GM12878 (cell line): Measurements from ENCODE around the gene ADRB1. TPM values are rescaled to one million over a fixed set of nuclear protein-coding genes. Genes with fewer than 3 reads are reported as not detected.

Source experiments
- ATAC-seq: fragments of 200-7000 bp; cut with Tn5 transposase; 3 replicates; pipeline ENCODE4 v1.9.1; 2020; ENCODE audit warnings: mild to moderate bottlenecking, moderate library complexity
- BruUV-seq: library from RNA; stranded (reverse); fragments of 400-500 nt; replicated peaks from 2 replicates; lab custom pipeline; 2021; lab: Mats Ljungman, UMichigan
- CTCF ChIA-PET: fragments of 300-600 bp; sonication (Branson Sonifier 250); formaldehyde crosslinking; extraction: SDS; loops from one replicate; lab custom pipeline; 2021; ENCODE audit warnings: inconsistent platforms; lab: Yijun Ruan, JAX
- POLR2A ChIA-PET: fragments of 350-600 bp; formaldehyde crosslinking; extraction: SDS; loops from one replicate; lab custom pipeline; 2021; ENCODE audit warnings: inconsistent platforms; lab: Charles Lee
- RAD21 ChIA-PET: fragments of 300-600 bp; sonication (Branson Sonifier 250); formaldehyde crosslinking; loops from one replicate; lab custom pipeline; 2023; ENCODE audit warnings: antibody characterized with exemption; ENCODE audit not compliant: unreplicated experiment; lab: Charles Lee
- SMC1A ChIA-PET: fragments of 300-600 bp; sonication (Branson Sonifier 250); formaldehyde crosslinking; loops from one replicate; lab custom pipeline; 2023; ENCODE audit not compliant: unreplicated experiment, uncharacterized antibody; lab: Charles Lee
- DNase-seq: peaks from one replicate; pipeline ENCODE4 v3.0.0-alpha.2; 2011; ENCODE audit warnings: low read depth, low spot score
- FAIRE-seq: peaks from 3 replicates; lab custom pipeline; 2011; peaks lifted over from hg19 to GRCh38; lab: Jason Lieb, UNC
- H2AFZ ChIP-seq: 2 replicates; pipeline ENCODE4 v1.6.0; 2011; ENCODE audit warnings: low read depth, low read length, control low read depth; ENCODE audit not compliant: control insufficient read depth
- H3K27ac ChIP-seq: 2 replicates; pipeline ENCODE4 v1.5.1; 2011; ENCODE audit warnings: control low read depth; ENCODE audit not compliant: control insufficient read depth, insufficient read depth
- H3K27me3 ChIP-seq, 2 experiments: replicated peaks in 1 of 2; 2 replicates each; pipeline versions ENCODE4 v1.6.0 to v1.6.1; 2011; ENCODE audit warnings: low read length in 1 of 2; ENCODE audit not compliant: control insufficient read depth in 2 of 2, insufficient read depth in 2 of 2
- H3K36me3 ChIP-seq, 2 experiments: 2 replicates each; pipeline ENCODE4 v1.5.1; 2011; ENCODE audit warnings: low read length in 1 of 2; ENCODE audit not compliant: control insufficient read depth in 2 of 2, insufficient read depth in 2 of 2
- H3K4me1 ChIP-seq: 2 replicates; pipeline ENCODE4 v1.6.1; 2011; ENCODE audit warnings: mild to moderate bottlenecking, low read length, moderate library complexity, mixed read lengths; ENCODE audit not compliant: control insufficient read depth, insufficient read depth
- H3K4me2 ChIP-seq: 2 replicates; pipeline ENCODE4 v1.6.0; 2011; ENCODE audit warnings: control low read depth; ENCODE audit not compliant: control insufficient read depth, insufficient read depth
- H3K4me3 ChIP-seq: fragments of 200-600 bp; sonication (generic); 2 replicates; pipeline ENCODE4 v1.5.1; 2016
- H3K79me2 ChIP-seq: 2 replicates; pipeline ENCODE4 v1.6.0; 2011; ENCODE audit warnings: low read length; ENCODE audit not compliant: control insufficient read depth, insufficient read depth
- H3K9ac ChIP-seq: 2 replicates; pipeline ENCODE4 v1.8.0; 2011; ENCODE audit warnings: low read length, control low read depth, mixed read lengths; ENCODE audit not compliant: control insufficient read depth, insufficient read depth
- H3K9me3 ChIP-seq: replicated peaks from 3 replicates; pipeline ENCODE4 v1.5.1; 2011; ENCODE audit warnings: mild to moderate bottlenecking, low read length; ENCODE audit not compliant: control insufficient read depth, insufficient read depth
- H4K20me1 ChIP-seq: 2 replicates; pipeline ENCODE4 v1.6.0; 2011; ENCODE audit not compliant: control insufficient read depth, insufficient read depth
- BMI1 ChIP-seq: fragments of 450-650 bp; IDR thresholded peaks from 2 replicates; pipeline ENCODE4 v1.6.1; 2016; ENCODE audit warnings: mild to moderate bottlenecking, moderate library complexity, borderline replicate concordance
- IRF4 ChIP-seq: IDR thresholded peaks from 2 replicates; pipeline ENCODE4 v1.6.1; 2011; ENCODE audit warnings: low read depth, low read length
- KDM1A ChIP-seq: fragments of 200-600 bp; sonication (generic); IDR thresholded peaks from 2 replicates; pipeline ENCODE4 v1.6.1; 2016; ENCODE audit warnings: borderline replicate concordance
- KLF5 ChIP-seq: fragments of 450-650 bp; IDR thresholded peaks from 2 replicates; pipeline ENCODE4 v1.6.1; 2014; ENCODE audit warnings: mild to moderate bottlenecking; ENCODE audit not compliant: partially characterized antibody
- LARP7 ChIP-seq: fragments of 450-650 bp; IDR thresholded peaks from 2 replicates; pipeline ENCODE4 v1.6.1; 2017; ENCODE audit warnings: mild to moderate bottlenecking
- MEF2A ChIP-seq: IDR thresholded peaks from 2 replicates; pipeline ENCODE4 v1.6.1; 2011; ENCODE audit warnings: low read depth, mild to moderate bottlenecking, low read length, moderate library complexity; ENCODE audit not compliant: insufficient read depth
- NFIC ChIP-seq: IDR thresholded peaks from 2 replicates; pipeline ENCODE4 v1.6.1; 2012; ENCODE audit warnings: low read depth, mild to moderate bottlenecking, inconsistent platforms, low read length, moderate library complexity
- NFYB ChIP-seq: IDR thresholded peaks from 2 replicates; pipeline ENCODE4 v1.6.1; 2011; ENCODE audit warnings: low read depth, mild to moderate bottlenecking, low read length, improper control_type of control experiment, moderate library complexity; ENCODE audit not compliant: insufficient read depth
- NR2C2 ChIP-seq: IDR thresholded peaks from 2 replicates; pipeline ENCODE4 v1.6.1; 2011; ENCODE audit warnings: borderline replicate concordance, low read depth; ENCODE audit not compliant: control insufficient read depth, insufficient read length
- RELA ChIP-seq: fragments of 450-650 bp; IDR thresholded peaks from 2 replicates; pipeline ENCODE4 v1.8.0; 2014; ENCODE audit warnings: borderline replicate concordance; ENCODE audit not compliant: partially characterized antibody
- SMC3 ChIP-seq: IDR thresholded peaks from 2 replicates; pipeline ENCODE4 v1.6.1; 2011; ENCODE audit warnings: low read length, improper control_type of control experiment, borderline replicate concordance
- STAT3 ChIP-seq: IDR thresholded peaks from 2 replicates; pipeline ENCODE4 v1.6.1; 2011; ENCODE audit warnings: low read depth, low read length, improper control_type of control experiment
- SUZ12 ChIP-seq: fragments of 200-600 bp; sonication (generic); IDR thresholded peaks from one replicate; pipeline ENCODE4 v1.6.1; 2018; ENCODE audit warnings: antibody characterized with exemption, mild to moderate bottlenecking; ENCODE audit not compliant: unreplicated experiment
- YBX1 ChIP-seq: fragments of 450-650 bp; IDR thresholded peaks from 2 replicates; pipeline ENCODE4 v1.6.1; 2016; ENCODE audit warnings: antibody characterized with exemption
- ZNF274 ChIP-seq: IDR thresholded peaks from one replicate; pipeline ENCODE4 v1.8.0; 2011; ENCODE audit not compliant: insufficient read length, insufficient read depth
- ZSCAN29 ChIP-seq: fragments of 450-650 bp; IDR thresholded peaks from 2 replicates; pipeline ENCODE4 v1.6.1; 2017; ENCODE audit warnings: mild to moderate bottlenecking, moderate library complexity
- WGBS: methylation state at CpG from one replicate; pipeline ENCODE4 v1.1.6; 2016; ENCODE audit warnings: low lambda C conversion rate; ENCODE audit not compliant: insufficient replicate concordance, insufficient coverage; ENCODE audit errors: missing lambda C conversion rate; 5-methylcytosine and 5-hydroxymethylcytosine counted together
- in situ Hi-C: fragments of 300-500 bp; cut with MboI; formaldehyde crosslinking; loops from 9 replicates; pipeline ENCODE4 v1.14.3; 2018; ENCODE audit warnings: mixed read lengths
- intact Hi-C: fragments of 100-400 bp; cut with micrococcal nuclease; formaldehyde crosslinking; loops from one replicate; pipeline ENCODE4 v1.14.2; 2022; ENCODE audit not compliant: unreplicated experiment
- polyA plus RNA-seq, 11 experiments: library from polyadenylated mRNA; depleted of rRNA in 4 of 11; unstranded in 6 of 11; stranded (reverse) in 5 of 11; fragments of >200 nt; fragmentation: Nextera tagmentation in 4 of 11; fragmentation: Illumina TruSeq in 1 of 11; extraction: Ambion mirVana in 4 of 11; extraction: Trizol in 1 of 11; gene quantifications; 1 replicate in 1 of 11; 2 replicates in 10 of 11; pipeline versions ENCODE4 v1.2.1 to v1.2.3, GENCODE V29; 2011 to 2016; ENCODE audit warnings: inconsistent platforms in 2 of 11, missing spikeins in 2 of 11, low read depth in 1 of 11
- total RNA-seq, 4 experiments: library from RNA; depleted of rRNA in 3 of 4; stranded (reverse); fragments of >200 nt in 3 of 4; fragmentation: Illumina TruSeq in 1 of 4; extraction: Trizol in 1 of 4; gene quantifications; 2 replicates each; pipeline versions ENCODE4 v1.2.1 to v1.2.3, GENCODE V29; 2013 to 2021
- TF ChIP-seq, protein P1 (sequence below), 3 experiments: IDR thresholded peaks in 2 of 3; conservative IDR thresholded peaks in 1 of 3; 2 replicates each; pipeline ENCODE4 v1.5.1; 2011; ENCODE audit warnings: low read depth in 3 of 3, low read length in 3 of 3, mild to moderate bottlenecking in 3 of 3, control low read depth in 2 of 3, moderate library complexity in 2 of 3, inconsistent platforms in 1 of 3, mixed read lengths in 1 of 3; ENCODE audit not compliant: control insufficient read depth in 2 of 3, insufficient read depth in 1 of 3; ENCODE audit errors: extremely low read depth in 1 of 3
- TF ChIP-seq, protein P2 (sequence below): IDR thresholded peaks from 2 replicates; pipeline ENCODE4 v1.6.1; 2012; ENCODE audit warnings: low read length, inconsistent platforms
- TF ChIP-seq, protein P3 (sequence below): fragments of 450-650 bp; IDR thresholded peaks from 2 replicates; pipeline ENCODE4 v1.6.1; 2017; ENCODE audit warnings: antibody characterized with exemption, mild to moderate bottlenecking, moderate library complexity

ADRB1 gene
- total and polyA plus RNA-seq, 10 of the 15 experiments (the other 5 are each of a cell fraction or from before 2014, with no cell fraction given): 0.26 to 4.5 (median 1.1) TPM

DNA sequence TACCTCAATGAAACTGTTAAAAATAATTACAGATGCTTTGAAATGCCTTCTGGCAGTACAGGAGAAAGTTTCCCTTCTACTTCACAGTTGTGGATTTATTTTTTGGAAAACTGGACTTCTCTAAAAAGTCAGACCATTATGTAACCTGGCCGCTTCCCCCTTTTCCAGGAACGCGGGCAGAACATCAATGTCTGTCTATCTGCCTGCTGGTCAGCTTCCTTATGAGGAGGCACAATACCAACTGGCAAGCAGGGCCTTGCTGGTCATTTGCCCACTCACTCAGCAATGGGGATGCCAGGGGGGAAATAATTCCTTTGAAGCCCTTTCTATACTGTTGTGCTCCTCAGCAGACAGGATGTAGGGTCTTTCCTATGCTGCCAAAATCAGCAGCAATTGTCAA, 22.5 kb upstream of the ADRB1 start:
- H3K9me3 ChIP-seq: no peaks in the 10 kb centered on the region
- no peak overlapping the region for H2AFZ ChIP-seq
- no peak overlapping the region for H3K27ac ChIP-seq
- peaks cover 22% of the 10 kb centered on the region for H3K4me1 ChIP-seq
- ChIA-PET SMC1A (interaction anchor here (0.8 to 2.9 kb wide), 8 partner anchors 9 to 80 kb away, joined by 3 to 10 read pairs (median 3); no protein-coding TSS in a partner anchor), RAD21 (no interaction called here), CTCF (interaction anchor here (0.7 to 1.7 kb wide), 2 partner anchors 10 to 82 kb away, joined by 3 to 5 read pairs; no protein-coding TSS in a partner anchor)
- intact Hi-C loops (no loop called here), in situ Hi-C loops (no loop called here)
- 93% methylated on average over 3 of the region's 3 CpGs for WGBS
- H3K4me3 ChIP-seq: no peak overlapping the region
- H3K36me3 ChIP-seq: no peaks in the 10 kb centered on the region
- H3K79me2 ChIP-seq: no peaks in the 10 kb centered on the region
- ATAC-seq: no peak
- no peak for FAIRE-seq
- no TSS peak for BruUV-seq
- no peaks in the 10 kb centered on the region for H4K20me1 ChIP-seq
- TF ChIP-seq NR2C2 (no peak), YBX1 (no peak), KLF5 (no peak), BMI1 (no peak), KDM1A (no peak), STAT3 (no peak), IRF4 (no peak), MEF2A (no peak), ZNF274 (no peak), LARP7 (no peak), NFIC (no peak), ZSCAN29 (no peak), NFYB (no peak), SMC3 (no peak), SUZ12 (no peak), RELA (no peak)
- TF ChIP-seq, protein P1, sequence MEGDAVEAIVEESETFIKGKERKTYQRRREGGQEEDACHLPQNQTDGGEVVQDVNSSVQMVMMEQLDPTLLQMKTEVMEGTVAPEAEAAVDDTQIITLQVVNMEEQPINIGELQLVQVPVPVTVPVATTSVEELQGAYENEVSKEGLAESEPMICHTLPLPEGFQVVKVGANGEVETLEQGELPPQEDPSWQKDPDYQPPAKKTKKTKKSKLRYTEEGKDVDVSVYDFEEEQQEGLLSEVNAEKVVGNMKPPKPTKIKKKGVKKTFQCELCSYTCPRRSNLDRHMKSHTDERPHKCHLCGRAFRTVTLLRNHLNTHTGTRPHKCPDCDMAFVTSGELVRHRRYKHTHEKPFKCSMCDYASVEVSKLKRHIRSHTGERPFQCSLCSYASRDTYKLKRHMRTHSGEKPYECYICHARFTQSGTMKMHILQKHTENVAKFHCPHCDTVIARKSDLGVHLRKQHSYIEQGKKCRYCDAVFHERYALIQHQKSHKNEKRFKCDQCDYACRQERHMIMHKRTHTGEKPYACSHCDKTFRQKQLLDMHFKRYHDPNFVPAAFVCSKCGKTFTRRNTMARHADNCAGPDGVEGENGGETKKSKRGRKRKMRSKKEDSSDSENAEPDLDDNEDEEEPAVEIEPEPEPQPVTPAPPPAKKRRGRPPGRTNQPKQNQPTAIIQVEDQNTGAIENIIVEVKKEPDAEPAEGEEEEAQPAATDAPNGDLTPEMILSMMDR (IDR thresholded peaks at IDR 0.05 in 2 of 3, conservative IDR thresholded peaks at IDR 0.05 in 1 of 3; ENCODE audit: control insufficient read depth in 2 of 3, extremely low read depth in 1 of 3, insufficient read depth in 1 of 3, low read depth in 3 of 3, low read length in 3 of 3): no peak
- TF ChIP-seq, protein P2, sequence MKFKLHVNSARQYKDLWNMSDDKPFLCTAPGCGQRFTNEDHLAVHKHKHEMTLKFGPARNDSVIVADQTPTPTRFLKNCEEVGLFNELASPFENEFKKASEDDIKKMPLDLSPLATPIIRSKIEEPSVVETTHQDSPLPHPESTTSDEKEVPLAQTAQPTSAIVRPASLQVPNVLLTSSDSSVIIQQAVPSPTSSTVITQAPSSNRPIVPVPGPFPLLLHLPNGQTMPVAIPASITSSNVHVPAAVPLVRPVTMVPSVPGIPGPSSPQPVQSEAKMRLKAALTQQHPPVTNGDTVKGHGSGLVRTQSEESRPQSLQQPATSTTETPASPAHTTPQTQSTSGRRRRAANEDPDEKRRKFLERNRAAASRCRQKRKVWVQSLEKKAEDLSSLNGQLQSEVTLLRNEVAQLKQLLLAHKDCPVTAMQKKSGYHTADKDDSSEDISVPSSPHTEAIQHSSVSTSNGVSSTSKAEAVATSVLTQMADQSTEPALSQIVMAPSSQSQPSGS: no peak
- TF ChIP-seq, protein P3, sequence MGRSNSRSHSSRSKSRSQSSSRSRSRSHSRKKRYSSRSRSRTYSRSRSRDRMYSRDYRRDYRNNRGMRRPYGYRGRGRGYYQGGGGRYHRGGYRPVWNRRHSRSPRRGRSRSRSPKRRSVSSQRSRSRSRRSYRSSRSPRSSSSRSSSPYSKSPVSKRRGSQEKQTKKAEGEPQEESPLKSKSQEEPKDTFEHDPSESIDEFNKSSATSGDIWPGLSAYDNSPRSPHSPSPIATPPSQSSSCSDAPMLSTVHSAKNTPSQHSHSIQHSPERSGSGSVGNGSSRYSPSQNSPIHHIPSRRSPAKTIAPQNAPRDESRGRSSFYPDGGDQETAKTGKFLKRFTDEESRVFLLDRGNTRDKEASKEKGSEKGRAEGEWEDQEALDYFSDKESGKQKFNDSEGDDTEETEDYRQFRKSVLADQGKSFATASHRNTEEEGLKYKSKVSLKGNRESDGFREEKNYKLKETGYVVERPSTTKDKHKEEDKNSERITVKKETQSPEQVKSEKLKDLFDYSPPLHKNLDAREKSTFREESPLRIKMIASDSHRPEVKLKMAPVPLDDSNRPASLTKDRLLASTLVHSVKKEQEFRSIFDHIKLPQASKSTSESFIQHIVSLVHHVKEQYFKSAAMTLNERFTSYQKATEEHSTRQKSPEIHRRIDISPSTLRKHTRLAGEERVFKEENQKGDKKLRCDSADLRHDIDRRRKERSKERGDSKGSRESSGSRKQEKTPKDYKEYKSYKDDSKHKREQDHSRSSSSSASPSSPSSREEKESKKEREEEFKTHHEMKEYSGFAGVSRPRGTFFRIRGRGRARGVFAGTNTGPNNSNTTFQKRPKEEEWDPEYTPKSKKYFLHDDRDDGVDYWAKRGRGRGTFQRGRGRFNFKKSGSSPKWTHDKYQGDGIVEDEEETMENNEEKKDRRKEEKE: no peak
- TF ChIP-seq, all 136 proteins: peak for 0
- POLR2A ChIA-PET: interaction anchor here (0.5 to 1.1 kb wide), 2 partner anchors 94 to 168 kb away, joined by 3 read pairs; no protein-coding TSS in a partner anchor
- no peak for DNase-seq
- no peaks in the 10 kb centered on the region for H3K27me3 ChIP-seq
- no peak overlapping the region for H3K4me2 ChIP-seq
- no peak overlapping the region for H3K9ac ChIP-seq
